ENCODE measurements around the gene SF1.

The SF1 gene

DNA sequence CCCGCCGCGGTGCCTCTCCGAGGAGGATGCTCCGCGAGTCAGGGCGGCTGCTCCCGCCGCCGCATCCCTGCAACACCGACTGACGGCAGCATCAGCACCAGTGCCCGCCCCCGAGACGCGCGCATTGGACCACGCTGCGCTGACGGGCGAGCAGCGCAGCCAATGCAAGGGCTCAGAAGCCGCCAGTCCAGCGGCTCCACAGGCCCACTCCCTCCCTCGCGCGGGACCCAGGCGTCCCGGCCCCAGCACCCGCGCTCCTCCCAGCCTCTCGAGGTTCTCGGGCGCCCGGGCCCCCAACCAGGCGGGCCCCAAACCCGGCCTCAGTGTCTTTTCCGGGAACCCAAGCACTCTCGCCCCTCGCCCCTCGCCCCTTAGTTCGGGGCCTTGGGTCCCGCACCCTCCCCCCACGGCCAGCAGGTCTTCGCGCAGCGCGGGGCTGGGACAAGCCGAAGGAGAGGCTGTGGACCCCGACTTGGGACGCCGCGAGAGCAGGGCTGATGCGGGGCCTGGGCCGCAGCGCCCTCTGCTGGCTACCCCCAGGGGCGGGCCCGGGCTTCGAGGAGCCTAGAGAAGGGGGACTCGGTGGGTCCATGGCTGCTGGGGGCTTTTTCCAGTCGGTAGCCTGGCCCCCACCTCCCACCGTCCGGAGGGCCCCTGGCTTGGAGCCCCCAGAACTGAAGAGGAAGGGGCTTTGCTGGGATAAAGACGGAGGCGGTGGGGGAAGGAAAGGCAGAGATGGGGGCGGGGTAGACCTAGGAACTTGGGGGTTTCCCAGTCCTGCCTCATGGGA is 55.0 kb downstream of the SF1 start, which contains the start of gene NRXN2:
Gene NRXN2 (minus strand): TSS at position 81 of the 790 bp plus-strand sequence. CDS start 9,498 bp downstream, outside the sequence.
- peak; percentile 81 for DNase-seq

DNA sequence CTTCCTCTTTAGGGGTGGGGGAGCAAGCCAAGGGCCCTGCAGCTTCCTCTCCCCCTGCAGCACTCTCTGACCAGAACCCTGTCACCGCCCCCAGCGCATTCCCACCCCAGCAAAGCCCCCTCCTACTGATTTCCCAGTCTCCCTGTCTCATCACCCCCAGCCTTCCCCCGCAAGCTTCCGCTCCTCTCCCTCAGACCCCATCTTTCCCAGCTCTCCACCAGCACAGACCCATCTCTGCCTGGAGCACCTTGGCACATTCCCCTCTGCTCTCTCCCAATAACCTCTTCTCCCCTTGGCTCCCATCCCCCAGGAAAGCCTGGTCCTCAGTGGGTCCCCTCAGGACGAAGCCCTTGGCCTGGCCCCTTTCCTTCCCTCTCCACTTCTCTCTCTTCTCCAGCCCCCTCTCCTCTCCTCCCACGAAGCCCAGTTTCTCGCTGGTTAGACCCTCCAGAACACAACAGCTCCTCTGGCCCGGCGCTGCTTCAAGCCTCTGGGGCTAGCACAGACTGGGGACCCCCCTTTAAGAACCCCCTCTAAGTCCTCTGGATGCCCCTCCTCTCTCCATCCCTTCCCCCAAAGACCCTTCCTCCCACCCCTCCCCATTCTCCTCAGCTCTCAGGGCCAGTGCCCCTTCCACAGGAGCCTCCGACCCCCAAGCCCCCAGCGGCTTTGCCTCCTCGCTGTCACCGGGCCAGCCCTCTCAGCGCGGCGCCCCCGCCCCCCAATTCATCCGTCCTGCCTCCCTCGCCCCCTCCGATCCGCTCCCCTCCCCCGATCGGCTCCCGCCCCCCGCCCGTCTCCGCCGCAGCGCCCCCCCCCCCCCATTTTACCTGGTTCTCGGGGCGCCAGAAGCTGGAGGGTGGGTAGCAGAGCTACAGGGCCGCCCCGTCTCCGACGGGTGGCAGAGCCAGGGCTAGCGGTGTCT is 55.9 kb downstream of the SF1 start:
- DNase-seq, result no peak

DNA sequence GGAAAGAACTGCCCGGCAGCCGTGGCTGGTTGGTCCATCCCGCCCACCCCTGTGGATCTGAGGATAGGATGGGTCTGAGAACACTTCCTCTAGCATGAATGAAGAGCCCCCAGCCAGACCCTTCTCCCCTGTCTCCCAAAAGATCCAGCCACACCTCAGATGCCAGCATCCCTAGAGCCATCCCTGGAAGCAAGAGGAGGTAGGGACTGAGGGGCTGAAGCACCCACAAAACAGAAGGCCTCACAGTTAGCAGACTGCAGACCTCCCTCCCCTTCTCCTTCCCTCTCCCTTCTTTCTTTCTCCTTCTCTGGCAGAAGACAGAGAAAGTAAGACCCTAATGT is 57.0 kb downstream of the SF1 start:
- DNase-seq, result no peak

DNA sequence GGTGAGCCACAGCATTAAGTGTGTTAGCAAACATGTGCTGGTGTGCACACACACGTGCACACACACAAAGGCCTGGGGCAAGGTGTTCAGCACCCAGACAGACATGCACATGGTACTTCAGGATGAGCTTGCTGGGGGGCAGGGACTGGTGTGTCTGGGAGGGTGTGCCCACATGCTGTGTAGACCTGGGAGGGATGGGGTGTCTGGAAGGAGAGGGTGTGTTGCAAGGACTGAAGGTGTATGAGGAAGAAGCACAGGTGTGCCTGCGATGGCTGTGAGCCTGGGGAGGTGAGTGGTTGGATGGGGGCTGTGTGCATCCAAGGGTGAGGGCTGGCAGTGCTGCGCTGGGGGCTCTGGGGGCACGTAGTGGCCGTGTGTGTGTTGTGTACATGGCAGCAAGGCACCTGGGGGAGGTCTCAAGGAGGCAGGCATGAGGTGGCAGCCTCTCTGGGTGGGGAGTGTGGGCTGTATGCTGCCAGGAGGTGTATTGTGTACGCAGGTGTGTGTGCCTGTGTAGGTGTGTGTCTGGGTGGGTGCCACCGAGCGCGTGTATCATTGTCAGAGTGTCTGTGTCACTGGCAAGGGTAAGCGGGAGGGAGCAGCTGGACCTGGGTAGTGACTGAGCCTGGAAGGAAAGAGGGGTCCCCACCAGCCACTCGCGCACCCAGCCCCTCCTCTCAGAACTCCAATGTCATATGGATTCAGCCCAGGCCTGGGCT is 57.5 kb downstream of the SF1 start:
- no peak for DNase-seq

GRCh38 chr11:64720167-64720566 is 58.2 kb downstream of the SF1 start:
- no peak for DNase-seq

- no peak for DNase-seq
Observed at GRCh38 chr11:64719406-64719805, 58.9 kb downstream of the SF1 start.

DNA sequence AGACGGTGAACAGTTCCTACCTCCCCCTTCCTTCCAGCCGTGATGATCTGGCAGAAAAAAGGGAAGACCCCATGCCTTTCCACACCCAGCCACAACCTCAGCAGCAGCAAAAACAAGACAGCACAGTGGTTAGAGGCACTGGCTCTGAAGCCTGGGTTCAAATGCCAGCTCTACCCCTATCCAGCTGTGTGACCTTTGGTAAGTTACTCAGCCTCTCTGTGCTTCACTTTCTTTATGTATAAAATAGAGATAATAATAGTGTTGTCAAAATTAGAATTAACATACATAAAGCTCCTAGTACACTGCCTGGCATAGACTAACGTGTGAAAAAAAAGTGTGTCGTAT is 59.6 kb downstream of the SF1 start:
- no peak for DNase-seq

DNA sequence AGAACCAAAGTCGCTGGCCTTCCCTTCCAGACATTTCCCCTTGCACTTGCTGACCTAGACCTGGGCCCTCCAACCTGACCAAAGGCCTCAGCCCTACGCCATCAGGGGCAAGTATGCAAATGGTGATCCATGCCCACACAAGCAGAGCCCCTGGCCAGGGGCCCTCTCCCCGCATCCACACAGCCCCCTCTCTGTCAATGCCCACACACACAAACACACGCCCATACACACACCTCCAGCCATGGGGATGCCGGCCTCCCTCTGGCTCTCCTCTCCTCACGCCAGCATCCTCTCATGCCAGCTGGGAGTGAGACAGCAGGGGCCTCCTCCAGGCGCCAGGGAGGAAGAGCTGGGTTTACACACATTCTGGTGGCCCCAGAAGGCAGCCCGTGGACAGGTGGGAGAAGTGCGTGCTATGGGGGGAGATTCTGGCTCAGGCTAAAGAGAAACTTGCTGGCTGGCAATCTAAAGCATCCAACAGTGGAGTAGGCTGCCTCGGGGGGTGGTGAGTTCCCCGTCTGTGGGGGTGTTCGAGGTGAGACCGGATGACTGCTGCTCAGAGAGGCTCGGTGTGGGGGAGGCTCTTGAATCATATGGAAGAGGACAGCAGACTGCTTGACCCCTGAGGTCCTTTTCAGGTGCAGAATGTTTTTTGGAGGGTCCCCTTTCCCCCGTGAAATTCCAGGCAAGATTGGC is 60.1 kb downstream of the SF1 start:
- DNase-seq, result no peak

- no peak for DNase-seq
Observed at GRCh38 chr11:64717268-64717578, 61.1 kb downstream of the SF1 start.

DNA sequence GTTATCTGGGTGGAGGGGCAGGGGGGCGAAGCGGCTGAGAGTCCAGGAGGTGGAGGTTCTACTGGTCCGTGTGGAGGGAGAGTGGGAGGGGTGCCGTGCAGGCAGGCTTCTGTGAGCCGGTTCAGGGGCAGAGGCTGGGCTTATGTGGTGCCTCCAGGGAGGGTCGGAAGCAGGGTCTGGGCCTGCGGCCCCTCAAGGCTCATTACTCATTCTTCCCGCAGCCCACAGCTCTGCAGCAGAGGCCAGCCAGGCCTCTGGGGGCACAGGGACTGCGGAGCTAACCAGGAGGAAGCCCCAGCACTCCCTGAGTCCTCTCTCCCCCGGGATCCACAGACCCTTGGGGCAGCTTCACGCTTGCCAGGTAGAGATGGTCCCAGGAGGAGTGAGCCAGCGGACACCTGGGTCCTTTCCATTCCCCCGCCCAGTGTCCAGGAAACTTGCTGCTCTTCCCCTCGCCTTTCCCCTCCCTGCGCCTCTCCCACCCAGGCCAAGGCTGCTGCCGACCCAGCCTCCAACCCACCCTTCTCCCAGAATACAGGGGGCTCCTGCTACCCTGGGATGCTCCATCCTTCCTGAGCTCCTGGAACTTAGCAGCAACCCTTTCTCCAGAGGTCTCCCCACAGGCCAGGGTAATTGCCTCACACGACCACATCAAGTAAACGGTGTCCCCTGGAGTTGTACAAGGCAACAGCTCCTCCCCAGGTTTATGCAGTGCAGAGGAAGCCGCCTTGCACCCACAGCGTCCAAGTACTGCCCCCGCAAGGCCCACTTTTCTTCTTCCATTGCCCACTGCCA is 61.7 kb downstream of the SF1 start:
- DNase-seq, result no peak

DNA sequence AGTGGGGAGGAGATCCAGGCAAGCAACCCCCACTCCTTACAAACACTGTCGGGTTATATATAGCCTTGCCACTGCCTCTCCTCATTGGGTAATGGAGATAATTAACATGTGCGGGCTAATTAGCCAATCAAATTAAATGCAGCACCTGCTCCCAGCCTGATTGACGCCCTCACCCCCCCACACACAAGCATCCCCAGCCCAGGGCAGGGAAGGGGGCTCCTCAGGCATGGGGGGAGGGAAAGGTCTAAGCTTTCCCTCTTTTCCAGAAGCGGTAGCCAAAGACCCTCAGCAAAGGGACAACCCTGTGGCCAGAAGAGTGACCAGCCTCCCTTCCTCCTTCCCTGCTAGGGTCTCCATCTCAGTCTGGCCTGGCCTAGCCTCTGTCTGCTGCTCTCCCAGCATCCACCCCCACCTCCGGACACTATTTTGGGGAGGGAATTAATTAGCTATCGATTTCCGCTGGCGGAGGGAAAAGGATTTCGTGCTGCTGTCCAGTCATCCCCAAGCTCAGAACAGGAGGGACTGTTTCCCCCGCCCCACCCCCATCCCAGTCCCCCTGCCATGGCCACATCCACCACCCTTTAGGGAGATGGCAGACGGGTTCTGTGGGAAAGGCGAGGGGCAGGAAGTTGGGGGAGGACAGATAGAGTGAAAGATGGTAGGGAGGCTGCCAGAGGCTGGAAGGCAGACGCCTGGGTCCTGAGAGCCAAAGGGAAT is 62.4 kb downstream of the SF1 start:
- DNase-seq, result no peak

GRCh38 chr11:64715110-64715509 is 63.2 kb downstream of the SF1 start:
- DNase-seq, result no peak

DNA sequence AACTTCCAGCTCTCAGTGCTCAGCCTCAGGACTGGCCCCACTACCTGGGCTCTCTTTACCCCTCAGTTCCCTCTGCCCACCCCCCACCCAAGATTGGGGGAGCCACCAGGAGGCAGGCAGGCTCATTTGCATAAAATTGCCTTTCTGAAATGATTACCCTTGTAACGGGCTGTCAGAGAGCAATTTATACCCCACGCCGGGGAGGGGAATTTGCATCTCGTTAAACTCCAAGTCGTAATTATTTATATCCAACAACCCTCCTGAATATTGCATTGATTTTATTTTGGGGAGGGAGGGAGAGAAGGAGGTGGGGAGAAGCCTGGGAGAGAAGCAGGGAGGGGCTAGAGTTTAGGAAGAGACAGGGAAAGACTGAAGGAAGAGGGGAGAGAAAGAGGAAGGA is 63.7 kb downstream of the SF1 start:
- no peak for DNase-seq

Data from inflammatory macrophage treated with lipopolysaccharide for 4 hours (primary cell).